NCI-H446 (cell line): ENCODE measurements around the gene ZNF765.
"Not testable (repeated sequence)": the region's sequence is repeated elsewhere in the genome, so short reads cannot be mapped to it uniquely, and the experiment has no call there.

Experiments
- DNase-seq, 2 experiments: peaks; one replicate each; lab custom pipeline; 2025; lab: John Stamatoyannopoulos, UW

ZNF765 gene

DNA sequence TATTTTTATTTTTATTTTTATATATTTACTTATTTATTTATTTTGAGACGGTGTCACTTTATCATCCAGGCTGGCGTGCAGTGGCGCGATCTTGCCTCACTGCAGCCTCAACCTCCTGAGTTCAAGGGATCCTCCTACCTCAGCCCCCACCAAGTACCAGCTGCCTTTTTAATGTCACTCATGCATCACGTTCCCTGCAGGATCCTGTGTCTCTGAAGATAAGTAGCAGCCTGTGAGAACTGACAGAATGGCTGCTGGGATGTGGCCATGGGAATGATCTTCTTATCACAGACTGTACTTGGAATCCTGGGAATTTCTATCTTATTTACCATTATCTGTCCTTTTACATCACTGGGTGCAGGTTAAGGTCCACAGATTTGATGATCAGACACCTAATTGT, 27.6 kb downstream of the ZNF765 start:
- no peak for DNase-seq

DNA sequence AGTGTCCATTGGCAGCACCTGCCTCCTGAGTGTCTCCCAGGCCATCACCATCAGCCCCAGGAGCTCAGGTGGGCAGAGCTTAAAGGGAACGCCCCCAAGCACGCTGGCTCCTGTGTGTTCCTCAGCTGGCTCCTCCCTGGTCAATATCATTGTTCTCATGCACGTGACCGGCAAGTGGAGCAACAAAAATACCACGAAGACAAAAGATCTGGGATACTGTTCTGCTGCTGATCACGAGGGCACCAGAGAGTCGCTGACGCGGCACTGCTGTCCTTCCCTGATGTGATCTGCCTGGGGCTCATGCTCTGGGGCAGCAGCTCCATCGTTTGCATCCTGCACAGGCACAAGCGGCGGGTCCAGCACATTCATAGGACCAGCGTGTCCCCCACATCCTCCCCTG, 28.1 kb downstream of the ZNF765 start:
- DNase-seq, result not testable (repeated sequence)

DNA sequence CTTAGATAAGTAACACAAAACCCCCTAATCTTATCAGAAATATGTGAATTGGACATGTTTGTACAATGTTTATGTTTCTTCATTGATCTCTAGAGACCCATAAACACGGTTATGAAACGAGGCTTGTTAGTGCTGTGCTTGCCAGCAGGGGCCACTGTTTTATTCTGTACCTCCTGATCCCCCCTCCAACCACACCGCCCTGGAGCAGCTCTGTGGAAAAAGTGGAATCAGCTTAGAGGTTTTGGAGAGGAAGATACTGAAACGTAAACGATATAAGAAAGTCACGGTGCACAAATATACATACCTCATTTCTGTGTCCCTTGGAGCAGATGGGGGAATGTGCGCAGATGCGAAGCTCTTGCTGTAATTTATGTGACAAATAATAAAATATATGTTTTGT, 28.7 kb downstream of the ZNF765 start:
- DNase-seq, result not testable (repeated sequence)

DNA sequence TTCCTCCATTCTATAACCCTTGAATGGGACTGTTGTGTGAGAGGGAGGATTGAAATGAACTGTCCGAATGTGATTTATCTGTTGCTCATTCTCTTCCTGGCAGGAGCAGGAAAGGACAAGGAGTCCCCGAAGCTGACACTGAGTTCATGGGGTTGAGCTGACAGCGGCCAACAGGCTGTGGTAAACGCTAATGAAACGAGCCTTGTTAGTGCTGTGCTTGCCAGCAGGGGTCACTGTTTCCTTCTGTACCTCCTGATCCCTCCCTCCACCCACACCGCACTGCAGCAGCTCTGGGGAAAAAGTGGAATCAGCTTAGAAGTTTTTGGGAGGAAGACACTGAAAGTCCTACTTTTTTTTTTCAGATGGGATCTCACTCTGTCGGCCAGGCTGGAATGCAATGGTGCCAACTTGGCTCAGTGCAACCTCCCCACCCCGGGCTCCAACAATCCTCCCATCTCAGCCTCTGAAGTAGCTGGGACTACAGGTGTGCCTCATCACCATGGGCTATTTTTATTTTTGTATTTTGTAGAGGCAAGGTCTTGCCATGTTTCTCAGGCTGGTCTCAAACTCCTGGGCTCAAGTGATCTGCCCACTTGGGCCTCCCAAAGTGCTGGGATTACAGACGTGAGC, 30.1 kb downstream of the ZNF765 start:
- peak in 1 of 2 experiments; percentile 41 for DNase-seq

DNA sequence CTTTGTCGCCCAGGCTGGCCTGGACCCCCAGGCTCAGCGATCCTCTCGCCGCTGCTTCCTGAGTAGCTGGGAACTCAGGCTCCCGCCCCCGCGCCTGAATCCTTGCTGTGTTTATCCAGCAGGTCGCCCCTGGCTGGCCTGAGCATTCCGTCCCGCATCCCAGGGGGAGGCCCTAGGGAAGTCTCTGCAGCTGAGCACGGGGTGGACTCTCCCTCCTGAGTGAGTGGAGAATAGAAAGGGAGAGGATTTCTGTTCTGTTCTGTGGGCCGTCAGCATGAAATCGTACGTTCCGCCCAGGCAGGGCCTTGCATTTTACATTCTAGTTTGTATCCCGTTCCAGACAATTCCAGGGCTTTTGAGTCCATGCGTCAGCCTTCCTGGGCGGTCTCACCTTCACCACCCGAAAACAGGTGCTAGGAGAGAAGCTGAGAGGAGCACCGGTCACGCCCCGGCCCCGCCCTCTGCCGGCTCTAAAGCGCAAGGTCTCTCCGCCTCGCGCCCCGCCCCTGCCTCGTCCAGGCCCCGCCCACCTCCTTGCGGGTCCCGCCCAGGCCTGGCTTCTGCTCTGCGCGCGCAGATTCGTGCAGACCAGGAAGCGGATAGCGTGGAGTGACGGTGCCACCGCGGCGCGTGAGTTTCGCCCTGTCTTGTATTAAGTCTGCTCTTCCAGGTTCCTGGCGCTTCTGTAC, 36.6 kb downstream of the ZNF765 start, which contains the start of gene ZNF761:
Gene ZNF761, plus strand, starts transcription at position 586 of the 689 bp plus-strand sequence. CDS start 15,285 bp downstream, outside the sequence.
- DNase-seq, result peak; percentile 85 to 94

DNA sequence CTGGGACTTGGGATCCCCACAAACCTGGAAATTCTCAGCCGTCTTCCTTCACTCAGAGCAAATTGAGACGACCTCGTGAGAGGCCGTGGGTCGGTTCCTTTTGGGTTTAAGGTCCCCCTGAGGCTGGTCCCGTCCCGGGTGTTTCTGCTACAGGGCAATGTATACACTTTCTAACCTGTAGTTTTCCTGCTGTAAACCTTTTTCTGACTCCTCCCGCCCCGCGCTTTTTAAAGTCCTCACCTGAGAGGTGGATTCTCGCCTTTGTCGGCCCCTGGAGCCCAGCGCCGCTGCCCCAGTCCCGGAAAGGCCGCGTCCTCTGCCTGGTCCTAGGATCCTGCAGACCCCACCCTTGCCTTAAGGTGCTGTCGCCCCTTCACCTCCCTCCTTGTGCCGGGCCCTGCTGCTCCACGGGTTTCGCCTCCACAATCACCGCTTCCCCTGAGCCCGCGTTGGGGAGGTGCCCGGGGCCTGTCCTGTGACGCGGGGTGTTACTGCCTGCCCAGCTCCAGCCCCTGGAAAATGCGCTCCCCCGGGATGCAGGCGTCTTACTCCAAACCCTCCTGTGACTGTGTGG, 37.2 kb downstream of the ZNF765 start:
- no peak for DNase-seq

DNA sequence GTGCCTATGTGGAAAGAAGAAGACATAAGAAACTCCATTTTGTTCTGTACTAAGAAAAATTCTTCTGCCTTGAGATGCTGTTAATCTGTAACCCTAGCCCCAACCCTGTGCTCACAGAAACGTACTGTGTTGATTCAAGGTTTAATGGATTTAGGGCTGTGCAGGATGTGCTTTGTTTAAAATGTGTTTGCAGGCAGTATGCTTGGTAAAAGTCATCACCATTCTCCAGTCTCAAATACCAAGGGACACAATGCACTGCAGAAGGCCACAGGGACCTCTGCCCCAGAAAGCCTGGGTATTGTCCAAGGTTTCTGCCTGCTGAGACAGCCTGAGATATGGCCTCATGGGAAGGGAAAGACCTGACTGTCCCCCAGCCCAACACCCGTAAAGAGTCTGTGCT, 48.9 kb downstream of the ZNF765 start:
- not testable (repeated sequence) for DNase-seq

DNA sequence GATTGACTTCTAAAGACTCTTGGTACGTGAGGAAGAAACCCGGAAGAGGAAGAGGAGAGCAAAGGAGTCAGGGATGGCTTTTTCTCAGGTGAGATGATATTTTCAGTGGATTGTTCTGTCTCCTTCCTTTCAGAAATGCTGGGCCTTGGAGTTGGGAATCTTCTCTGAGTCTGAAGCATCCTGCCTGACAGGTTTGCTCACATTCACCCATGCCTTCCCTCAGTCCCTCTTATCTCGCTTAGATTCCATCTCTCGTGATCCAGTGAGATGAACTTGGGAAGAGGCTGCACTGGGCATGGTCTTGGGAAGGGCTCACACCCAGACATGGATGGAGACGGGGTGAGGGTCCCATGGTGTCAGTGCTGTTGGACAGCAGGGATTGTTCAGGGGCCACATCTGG, 52.2 kb downstream of the ZNF765 start:
- not testable (repeated sequence) for DNase-seq

DNA sequence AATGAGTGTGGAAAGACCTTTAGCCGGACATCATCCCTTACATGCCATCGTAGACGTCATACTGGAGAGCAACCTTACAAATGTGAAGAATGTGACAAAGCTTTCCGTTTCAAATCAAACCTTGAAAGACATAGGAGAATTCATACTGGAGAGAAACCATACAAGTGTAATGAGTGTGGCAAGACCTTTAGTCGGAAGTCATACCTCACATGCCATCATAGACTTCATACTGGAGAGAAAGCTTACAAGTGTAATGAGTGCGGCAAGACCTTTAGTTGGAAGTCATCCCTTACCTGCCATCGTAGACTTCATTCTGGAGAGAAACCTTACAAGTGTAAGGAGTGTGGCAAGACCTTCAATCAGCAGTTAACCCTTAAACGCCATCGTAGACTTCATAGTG, 60.9 kb downstream of the ZNF765 start:
- no peak for DNase-seq

DNA sequence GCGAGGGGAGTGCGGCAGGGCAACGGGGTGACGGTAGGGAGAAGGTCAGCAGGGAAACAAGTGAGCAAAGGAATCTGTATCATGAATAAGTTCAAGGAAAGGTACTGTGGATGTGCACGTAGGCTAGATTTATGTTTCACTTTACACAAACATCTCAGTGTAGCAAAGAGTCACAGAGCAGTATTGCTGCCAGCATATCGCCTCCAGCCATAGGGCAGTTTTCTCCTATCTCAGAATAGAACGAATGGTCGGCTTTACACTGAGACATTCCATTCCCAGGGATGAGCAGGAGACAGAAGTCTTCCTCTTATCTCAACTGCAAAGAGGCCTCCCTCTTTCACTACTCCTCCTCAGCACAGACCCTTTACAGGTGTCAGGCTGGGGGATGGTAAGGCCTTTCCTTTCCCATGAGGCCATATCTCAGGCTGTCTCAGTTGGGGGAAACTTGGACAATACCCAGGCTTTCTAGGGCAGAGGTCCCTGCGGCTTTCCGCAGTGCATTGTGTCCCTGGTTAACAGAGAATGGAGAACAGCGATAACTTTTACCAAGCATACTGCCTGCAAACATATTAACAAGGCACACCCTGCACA, 65.3 kb downstream of the ZNF765 start:
- not testable (repeated sequence) for DNase-seq

DNA sequence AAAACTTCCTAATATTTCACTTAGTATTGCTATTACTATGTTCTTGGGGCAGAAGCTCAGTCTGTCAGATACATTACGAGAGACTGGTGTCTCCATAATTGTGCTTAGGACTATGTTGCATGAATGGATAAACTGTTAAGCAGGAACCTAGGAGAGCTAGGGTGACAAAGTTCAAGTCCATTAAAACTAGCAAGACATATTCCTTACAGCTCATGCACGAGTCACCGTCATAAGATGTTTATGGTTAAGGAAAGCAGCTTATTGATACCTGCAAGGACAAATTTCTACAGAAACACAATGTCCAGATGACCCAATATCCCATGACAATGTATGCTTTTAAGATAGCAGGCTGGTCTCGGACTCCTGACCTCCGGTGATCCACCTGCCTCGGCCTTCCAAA, 66.9 kb downstream of the ZNF765 start:
- DNase-seq, result no peak

DNA sequence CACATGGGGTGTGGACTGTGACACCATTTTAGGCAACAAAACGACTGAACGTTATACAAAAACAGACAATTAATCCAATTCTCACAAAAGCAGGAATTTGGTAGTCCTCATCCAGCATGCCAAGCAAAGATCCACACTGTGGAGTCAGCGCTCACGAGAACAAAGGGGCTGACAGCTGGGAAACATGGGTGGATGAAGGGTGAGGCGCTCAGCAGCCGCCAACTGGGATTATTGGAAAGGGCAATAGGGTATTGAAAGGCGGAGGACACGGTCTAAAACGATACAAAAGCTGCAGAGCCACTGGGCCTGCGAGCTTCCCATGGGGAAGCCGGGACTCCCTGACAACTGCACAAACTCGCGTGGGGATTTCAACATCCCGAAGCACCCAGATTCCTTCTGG, 67.9 kb downstream of the ZNF765 start:
- DNase-seq, result no peak

DNA sequence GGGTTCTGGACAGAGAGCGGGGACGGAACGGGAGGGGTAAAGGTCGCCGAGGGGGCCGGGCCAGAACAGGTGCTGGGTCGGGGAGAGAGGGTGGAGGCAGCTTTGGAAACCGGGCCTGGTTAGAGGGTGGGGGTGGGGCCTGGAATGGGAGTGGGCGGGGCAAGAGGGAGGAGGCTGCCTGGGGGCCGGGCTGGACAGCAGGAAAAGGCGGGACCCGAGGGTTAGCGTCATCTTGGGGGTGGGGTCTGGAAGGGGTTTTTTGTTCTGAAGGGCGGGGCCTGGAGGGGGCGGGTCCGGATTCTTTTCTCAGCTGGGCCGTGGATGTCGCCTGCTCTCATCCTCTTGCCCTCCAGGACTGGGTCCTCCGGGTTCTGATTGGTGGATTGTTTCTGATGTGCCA, 68.3 kb downstream of the ZNF765 start:
- DNase-seq, result no peak

DNA sequence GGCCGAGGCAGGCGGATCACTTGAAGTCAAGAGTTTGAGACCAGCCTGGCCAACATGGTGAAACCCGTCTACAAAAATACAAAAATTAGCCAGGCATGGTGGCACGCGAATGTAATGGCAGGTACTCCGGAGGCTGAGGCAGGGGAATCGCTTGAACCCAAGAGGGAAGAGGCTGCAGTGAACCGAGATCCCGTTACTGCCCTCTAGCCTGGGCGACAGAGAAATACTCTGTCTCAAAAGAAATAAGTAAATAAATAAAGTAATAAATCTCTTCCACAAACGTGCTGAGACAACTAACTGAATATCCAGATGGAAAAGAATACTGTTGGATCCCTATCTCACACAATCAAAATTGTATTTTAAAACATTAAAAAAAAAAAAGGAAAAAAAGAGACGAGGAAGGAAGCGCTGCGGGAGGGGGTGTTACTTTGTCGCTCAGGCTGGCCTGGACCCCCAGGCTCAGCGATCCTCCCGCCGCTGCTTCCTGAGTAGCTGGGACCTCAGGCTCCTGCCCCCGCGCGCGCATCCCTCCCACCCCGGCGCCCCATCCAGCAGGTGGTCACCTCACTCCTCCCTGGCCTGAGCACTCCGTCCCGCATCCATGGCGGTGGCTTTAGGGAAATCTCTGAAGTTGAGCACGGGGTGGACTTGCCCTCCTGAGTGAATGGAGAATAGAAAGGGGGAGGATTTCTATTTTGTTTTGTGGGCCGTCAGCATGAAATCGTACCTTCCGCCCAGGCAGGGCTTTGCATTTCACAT, 72.0 kb downstream of the ZNF765 start:
- DNase-seq, result no peak

DNA sequence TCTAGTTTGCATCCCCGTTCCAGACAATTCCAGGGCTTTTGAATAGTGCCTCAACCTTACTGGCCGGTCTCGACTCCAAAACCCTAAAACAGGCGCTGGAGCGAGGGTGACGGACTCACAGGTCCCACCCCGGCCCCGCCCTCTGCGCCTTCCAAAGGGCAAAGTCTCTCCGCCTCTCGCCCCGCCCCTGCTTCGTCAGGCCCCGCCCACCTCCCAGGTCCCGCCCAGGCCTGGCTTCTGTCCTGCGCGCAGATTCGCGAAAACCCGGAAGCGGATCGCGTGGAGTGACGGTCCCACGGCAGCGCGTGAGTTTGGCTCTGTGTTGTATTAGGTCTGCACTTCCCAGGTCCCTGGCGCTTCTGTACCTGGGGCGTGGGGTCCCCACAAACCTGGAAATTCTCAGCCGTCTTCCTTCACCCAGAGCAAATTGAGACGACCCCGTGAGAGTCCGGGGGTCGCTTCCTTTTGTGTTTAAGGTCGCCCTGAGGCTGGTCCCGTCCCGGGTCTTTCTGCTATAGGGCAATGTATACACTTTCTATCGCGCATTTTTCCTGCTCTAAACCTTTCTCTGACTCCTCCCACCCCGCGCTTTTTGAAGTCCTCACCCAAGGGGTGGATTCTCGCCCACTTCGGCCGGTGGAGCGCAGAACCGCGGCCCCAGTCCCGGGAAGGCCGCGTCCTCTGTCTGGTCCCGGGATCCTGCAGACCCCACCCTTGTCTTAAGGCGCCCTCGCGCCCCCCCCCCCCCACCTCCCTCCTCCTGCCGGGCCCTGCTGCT, 72.7 kb downstream of the ZNF765 start, which contains the start of gene ZNF813:
Gene ZNF813, plus strand, starts transcription at position 249 of the 778 bp plus-strand sequence. CDS start 16,090 bp downstream, outside the sequence.
- DNase-seq, result peak; percentile 16 to 72

DNA sequence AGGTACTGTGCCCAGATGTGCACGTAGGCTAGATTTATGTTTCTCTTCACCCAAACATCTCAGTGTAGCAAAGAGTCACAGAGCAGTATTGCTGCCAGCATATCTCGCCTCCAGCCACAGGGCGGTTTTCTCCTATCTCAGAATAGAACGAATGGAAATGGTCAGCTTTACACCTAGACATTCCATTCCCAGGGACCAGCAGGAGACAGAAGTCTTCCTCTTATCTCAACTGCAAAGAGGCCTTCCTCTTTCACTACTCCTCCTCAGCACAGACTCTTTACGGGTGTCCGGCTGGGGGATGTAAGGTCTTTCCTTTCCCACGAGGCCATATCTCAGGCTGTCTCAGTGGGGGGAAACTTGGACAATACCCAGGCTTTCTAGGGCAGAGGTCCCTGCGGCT, 73.7 kb downstream of the ZNF765 start:
- not testable (repeated sequence) for DNase-seq

DNA sequence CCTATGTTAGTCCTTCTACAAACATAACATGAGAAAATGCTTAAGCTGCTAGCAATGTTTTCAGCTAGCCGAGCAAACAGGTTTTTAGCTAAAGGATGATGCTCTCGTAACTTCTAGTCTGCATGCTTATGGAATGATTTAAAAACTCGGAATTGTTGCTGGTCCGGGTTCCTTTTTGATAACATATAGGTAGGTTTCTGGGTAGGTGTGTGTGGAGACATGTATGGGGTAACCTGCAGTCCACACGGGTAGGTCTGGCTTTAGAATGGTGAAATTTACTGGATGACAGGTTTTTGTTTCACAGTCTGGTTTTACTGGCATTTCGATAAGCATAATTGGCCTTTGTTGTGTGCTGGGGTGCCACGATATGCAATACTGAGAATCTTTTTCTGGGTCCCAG, 77.0 kb downstream of the ZNF765 start:
- DNase-seq, result no peak

DNA sequence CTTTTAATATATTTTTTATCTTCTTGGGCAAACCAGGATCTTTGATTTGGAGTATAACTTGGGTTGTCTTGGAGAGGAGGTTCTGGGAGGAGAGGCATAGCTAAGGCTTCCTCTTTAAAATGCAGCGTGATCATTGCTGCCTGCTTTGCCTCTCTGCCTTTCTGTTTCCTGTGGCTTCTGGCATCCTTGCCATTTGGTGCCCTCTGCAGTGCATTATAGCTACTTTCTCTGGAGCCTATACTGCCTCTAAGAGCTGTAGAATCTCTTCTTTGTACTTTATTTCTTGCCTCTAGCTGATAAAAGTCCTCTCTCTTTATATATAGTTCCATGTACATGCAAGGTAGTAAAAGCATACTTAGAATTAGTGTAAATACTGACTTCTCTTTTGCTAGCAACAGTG, 79.9 kb downstream of the ZNF765 start:
- not testable (repeated sequence) for DNase-seq

DNA sequence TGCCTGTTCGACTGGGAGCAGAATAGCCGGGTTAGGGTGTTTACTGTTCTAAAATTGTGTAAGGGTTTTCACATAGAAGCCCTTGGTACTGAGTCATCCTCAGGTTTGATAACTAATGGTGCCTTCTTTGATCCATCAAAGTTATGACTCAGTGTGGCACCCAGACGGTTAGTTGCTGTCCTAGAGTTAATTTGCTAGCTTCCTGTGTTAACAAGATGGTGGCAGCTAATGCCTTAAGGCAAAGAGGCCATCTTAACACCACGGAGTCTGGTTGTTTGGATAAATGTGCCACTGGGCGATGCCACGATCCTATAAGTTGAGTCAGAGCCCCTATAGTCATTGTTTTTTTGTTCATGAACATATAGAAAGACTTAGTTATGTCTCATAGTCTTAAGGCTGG, 80.5 kb downstream of the ZNF765 start:
- not testable (repeated sequence) for DNase-seq
